ENCODE results near the gene TAS2R30. TPM values are rescaled to one million over a fixed set of nuclear protein-coding genes. Genes with fewer than 3 reads are reported as not detected.

The TAS2R30 gene
- total RNA-seq, 1 experiment from 2014 or later, result 0.74 TPM

DNA sequence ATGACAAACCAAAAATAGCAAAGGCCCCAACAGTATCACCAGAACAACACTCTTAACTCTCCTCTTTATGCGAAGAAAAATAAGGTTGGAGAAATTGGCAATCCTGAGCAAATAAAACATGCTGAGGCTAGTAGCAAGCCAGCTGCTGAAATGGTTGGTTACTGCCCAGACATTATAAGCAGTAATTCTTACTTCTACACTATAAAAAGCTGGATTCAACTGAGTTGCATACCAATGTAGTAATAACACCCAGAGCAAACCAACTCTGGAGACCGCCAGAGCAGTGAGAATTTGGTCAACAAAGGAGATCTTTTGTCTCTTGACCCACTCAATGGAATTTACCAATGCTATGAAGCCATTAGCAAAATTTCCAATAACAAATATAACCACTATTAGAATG lies 628 bp downstream of the TAS2R30 start:
- POLR2A ChIA-PET, result no interaction called here
- ATAC-seq, result no peak
- Histone ChIP-seq H3K27me3 (ENCODE audit: control insufficient read depth, insufficient read depth, low read length) (no peaks in the 10 kb centered on the region), H3K9me3 (ENCODE audit: control insufficient read depth, insufficient read depth, low read depth, low read length) (no peaks in the 10 kb centered on the region), H3K4me3 (ENCODE audit: low read depth in 2 of 2, low read length in 2 of 2) (no peak overlapping the region), H3K27ac (ENCODE audit: low read length) (no peak overlapping the region), H3K4me1 (ENCODE audit: control insufficient read depth, insufficient read depth, low read length) (no peaks in the 10 kb centered on the region), H3K36me3 (ENCODE audit: control insufficient read depth, insufficient read depth, low read length) (no peaks in the 10 kb centered on the region)
- intact Hi-C loops (cut with micrococcal nuclease; ENCODE audit: unreplicated experiment), result no loop called here
- TF ChIP-seq, protein P1, sequence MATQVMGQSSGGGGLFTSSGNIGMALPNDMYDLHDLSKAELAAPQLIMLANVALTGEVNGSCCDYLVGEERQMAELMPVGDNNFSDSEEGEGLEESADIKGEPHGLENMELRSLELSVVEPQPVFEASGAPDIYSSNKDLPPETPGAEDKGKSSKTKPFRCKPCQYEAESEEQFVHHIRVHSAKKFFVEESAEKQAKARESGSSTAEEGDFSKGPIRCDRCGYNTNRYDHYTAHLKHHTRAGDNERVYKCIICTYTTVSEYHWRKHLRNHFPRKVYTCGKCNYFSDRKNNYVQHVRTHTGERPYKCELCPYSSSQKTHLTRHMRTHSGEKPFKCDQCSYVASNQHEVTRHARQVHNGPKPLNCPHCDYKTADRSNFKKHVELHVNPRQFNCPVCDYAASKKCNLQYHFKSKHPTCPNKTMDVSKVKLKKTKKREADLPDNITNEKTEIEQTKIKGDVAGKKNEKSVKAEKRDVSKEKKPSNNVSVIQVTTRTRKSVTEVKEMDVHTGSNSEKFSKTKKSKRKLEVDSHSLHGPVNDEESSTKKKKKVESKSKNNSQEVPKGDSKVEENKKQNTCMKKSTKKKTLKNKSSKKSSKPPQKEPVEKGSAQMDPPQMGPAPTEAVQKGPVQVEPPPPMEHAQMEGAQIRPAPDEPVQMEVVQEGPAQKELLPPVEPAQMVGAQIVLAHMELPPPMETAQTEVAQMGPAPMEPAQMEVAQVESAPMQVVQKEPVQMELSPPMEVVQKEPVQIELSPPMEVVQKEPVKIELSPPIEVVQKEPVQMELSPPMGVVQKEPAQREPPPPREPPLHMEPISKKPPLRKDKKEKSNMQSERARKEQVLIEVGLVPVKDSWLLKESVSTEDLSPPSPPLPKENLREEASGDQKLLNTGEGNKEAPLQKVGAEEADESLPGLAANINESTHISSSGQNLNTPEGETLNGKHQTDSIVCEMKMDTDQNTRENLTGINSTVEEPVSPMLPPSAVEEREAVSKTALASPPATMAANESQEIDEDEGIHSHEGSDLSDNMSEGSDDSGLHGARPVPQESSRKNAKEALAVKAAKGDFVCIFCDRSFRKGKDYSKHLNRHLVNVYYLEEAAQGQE (IDR thresholded peaks at IDR 0.05; ENCODE audit: insufficient read depth in 1 of 2, low read depth in 2 of 2, low read length in 1 of 2), result no peak
- TF ChIP-seq SIN3A (IDR thresholded peaks at IDR 0.05; ENCODE audit: borderline replicate concordance, insufficient read depth, low read depth, low read length) (no peak), POLR2AphosphoS5 (IDR thresholded peaks at IDR 0.05; ENCODE audit: low read depth, low read length) (no peak), TCF7L2 (IDR thresholded peaks at IDR 0.05; ENCODE audit: low read depth, low read length) (no peak)
- TF ChIP-seq, protein P2, sequence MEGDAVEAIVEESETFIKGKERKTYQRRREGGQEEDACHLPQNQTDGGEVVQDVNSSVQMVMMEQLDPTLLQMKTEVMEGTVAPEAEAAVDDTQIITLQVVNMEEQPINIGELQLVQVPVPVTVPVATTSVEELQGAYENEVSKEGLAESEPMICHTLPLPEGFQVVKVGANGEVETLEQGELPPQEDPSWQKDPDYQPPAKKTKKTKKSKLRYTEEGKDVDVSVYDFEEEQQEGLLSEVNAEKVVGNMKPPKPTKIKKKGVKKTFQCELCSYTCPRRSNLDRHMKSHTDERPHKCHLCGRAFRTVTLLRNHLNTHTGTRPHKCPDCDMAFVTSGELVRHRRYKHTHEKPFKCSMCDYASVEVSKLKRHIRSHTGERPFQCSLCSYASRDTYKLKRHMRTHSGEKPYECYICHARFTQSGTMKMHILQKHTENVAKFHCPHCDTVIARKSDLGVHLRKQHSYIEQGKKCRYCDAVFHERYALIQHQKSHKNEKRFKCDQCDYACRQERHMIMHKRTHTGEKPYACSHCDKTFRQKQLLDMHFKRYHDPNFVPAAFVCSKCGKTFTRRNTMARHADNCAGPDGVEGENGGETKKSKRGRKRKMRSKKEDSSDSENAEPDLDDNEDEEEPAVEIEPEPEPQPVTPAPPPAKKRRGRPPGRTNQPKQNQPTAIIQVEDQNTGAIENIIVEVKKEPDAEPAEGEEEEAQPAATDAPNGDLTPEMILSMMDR (IDR thresholded peaks at IDR 0.05), result no peak
- in situ Hi-C loops (cut with HindIII; ENCODE audit: low pct_unique_long_range_greater_than_20kb, low sequenced_read_pairs), result no loop called here
- CTCF ChIA-PET, result no interaction called here
- no peak for DNase-seq (ENCODE audit: low read depth, low spot score)
- no TSS peak for BruUV-seq (replicated peaks)

DNA sequence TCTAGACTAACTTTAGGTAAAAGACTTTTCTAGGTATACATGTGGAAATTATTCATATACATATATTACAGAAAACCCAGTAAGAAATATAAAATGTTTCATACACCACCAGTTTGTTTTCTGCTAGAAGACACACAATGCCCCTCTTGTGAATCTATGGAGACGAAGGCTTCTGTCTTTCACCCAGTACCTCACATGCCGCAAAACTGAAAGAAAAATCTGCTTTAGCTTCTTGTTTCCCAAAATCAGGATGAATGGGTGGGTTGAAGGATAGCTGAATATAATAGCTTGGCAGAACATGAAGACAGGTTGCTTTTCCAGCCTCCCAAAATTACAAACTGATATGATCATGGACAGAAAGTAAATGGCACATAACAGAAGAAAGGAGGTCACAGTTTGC lies 1.3 kb downstream of the TAS2R30 start:
- ATAC-seq (no peak), DNase-seq (ENCODE audit: low read depth, low spot score) (no peak)
- POLR2A ChIA-PET, result no interaction called here
- in situ Hi-C loops (cut with HindIII; ENCODE audit: low pct_unique_long_range_greater_than_20kb, low sequenced_read_pairs), result no loop called here
- Histone ChIP-seq H3K9me3 (ENCODE audit: control insufficient read depth, insufficient read depth, low read depth, low read length) (no peaks in the 10 kb centered on the region), H3K36me3 (ENCODE audit: control insufficient read depth, insufficient read depth, low read length) (no peaks in the 10 kb centered on the region), H3K4me3 (ENCODE audit: low read depth in 2 of 2, low read length in 2 of 2) (no peak overlapping the region), H3K27ac (ENCODE audit: low read length) (no peak overlapping the region), H3K4me1 (ENCODE audit: control insufficient read depth, insufficient read depth, low read length) (no peaks in the 10 kb centered on the region), H3K27me3 (ENCODE audit: control insufficient read depth, insufficient read depth, low read length) (no peaks in the 10 kb centered on the region)
- no peak for TF ChIP-seq POLR2AphosphoS5 (IDR thresholded peaks at IDR 0.05; ENCODE audit: low read depth, low read length)
- TF ChIP-seq SIN3A (IDR thresholded peaks at IDR 0.05; ENCODE audit: borderline replicate concordance, insufficient read depth, low read depth, low read length), result no peak
- TF ChIP-seq, protein P2 (IDR thresholded peaks at IDR 0.05), result no peak
- TF ChIP-seq, protein P1 (IDR thresholded peaks at IDR 0.05; ENCODE audit: insufficient read depth in 1 of 2, low read depth in 2 of 2, low read length in 1 of 2), result no peak
- TF ChIP-seq TCF7L2 (IDR thresholded peaks at IDR 0.05; ENCODE audit: low read depth, low read length), result no peak
- CTCF ChIA-PET, result no interaction called here
- intact Hi-C loops (cut with micrococcal nuclease; ENCODE audit: unreplicated experiment), result no loop called here
- BruUV-seq (replicated peaks), result no TSS peak

Data from Panc1 (cell line).